GM23248 (cell line): ENCODE data around the gene ROM1.

Source experiments
- EZH2 ChIP-seq: fragments of 200-600 bp; sonication (generic); IDR thresholded peaks from 2 replicates; pipeline ENCODE4 v1.6.1; 2018; ENCODE audit warnings: antibody characterized with exemption, mild to moderate bottlenecking; ENCODE audit not compliant: insufficient read depth, poor library complexity, severe bottlenecking
- EZH2phosphoT487 ChIP-seq: fragments of 200-600 bp; sonication (generic); IDR thresholded peaks from 2 replicates; pipeline ENCODE4 v1.6.1; 2018; ENCODE audit warnings: antibody characterized with exemption, moderate library complexity, mild to moderate bottlenecking, low read depth; ENCODE audit not compliant: insufficient read depth

DNA sequence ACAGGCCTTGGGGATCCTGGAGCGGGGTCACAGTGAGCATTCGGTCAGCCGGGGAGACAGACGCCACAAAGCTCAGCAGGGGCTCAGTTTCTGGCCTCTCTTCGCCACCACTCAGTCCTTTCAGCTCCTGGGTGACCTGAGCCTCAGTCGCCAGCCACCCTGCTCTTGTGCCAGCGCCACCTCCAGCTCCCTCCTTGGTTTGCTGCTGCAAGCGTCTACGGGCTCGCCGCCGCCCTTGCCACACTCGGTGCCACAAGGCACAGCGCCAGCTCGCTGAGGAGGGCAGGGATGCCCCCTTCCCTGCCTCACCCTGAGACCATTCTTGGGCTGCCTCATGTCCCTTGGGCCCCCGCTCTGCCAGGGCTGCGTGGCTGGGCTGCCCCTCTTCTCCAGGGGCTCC, 37.9 kb upstream of the ROM1 start:
- TF ChIP-seq EZH2 (no peak), EZH2phosphoT487 (no peak)
